Stomach (tissue), 9 donors: ENCODE data around the gene FCRLA. TPM values are rescaled to one million over a fixed set of nuclear protein-coding genes. Genes with fewer than 3 reads are reported as not detected.

Source experiments
- DNase-seq, 2 donors: peaks; one replicate each; pipeline versions ENCODE4 v3.0.0 to v3.0.0-alpha.2; 2013 to 2019
- H3K27ac ChIP-seq, 5 donors: fragments of 200-600 bp in 4 of 5; sonication (generic) in 4 of 5; one replicate each; pipeline ENCODE4 v1.5.1; 2013 to 2019; ENCODE audit warnings: mild to moderate bottlenecking in 1 of 5, moderate library complexity in 1 of 5
- H3K27me3 ChIP-seq, 3 donors: fragments of 200-600 bp; sonication (generic); one replicate each; pipeline ENCODE4 v1.5.1; 2017 to 2019; ENCODE audit warnings: mixed run types in 1 of 3
- H3K36me3 ChIP-seq, 4 donors: fragments of 200-600 bp; sonication (generic); 1 replicate in 3 of 4; 2 replicates in 1 of 4; pipeline ENCODE4 v1.5.1; 2016 to 2019
- H3K4me1 ChIP-seq, 4 donors: fragments of 200-600 bp; sonication (generic); one replicate each; pipeline ENCODE4 v1.5.1; 2016 to 2019
- H3K4me3 ChIP-seq, 4 donors: fragments of 200-600 bp; sonication (generic) in 3 of 4; one replicate each; pipeline ENCODE4 v1.5.1; 2016 to 2019; ENCODE audit warnings: mild to moderate bottlenecking in 1 of 4
- H3K9me3 ChIP-seq, 4 donors: fragments of 200-600 bp; sonication (generic); one replicate each; pipeline ENCODE4 v1.5.1; 2016 to 2019
- EP300 ChIP-seq: sonication (generic); formaldehyde crosslinking; IDR thresholded peaks from one replicate; pipeline ENCODE4 v1.6.1; 2017; ENCODE audit warnings: antibody characterized with exemption
- POLR2A ChIP-seq, 4 donors: fragments of 450-650 bp; IDR thresholded peaks; one replicate each; pipeline ENCODE4 v1.6.1; 2016; ENCODE audit warnings: antibody characterized with exemption in 4 of 4, control low read depth in 2 of 4, mild to moderate bottlenecking in 1 of 4, moderate library complexity in 1 of 4
- POLR2AphosphoS5 ChIP-seq, 3 donors: sonication (generic); formaldehyde crosslinking; IDR thresholded peaks; one replicate each; pipeline ENCODE4 v1.6.1; 2016; ENCODE audit warnings: antibody characterized with exemption in 3 of 3
- WGBS, 5 donors: extraction: QIAGEN DNeasy Blood & Tissue Kit in 3 of 5; methylation state at CpG; one replicate each; pipeline versions ENCODE4 v1.1.5 to v1.1.7; 2013 to 2018; 5-methylcytosine and 5-hydroxymethylcytosine counted together
- intact Hi-C: fragments of 100-400 bp; cut with DNase I; formaldehyde crosslinking; loops from one replicate; pipeline ENCODE4 v1.15.1; 2023; ENCODE audit warnings: low total_unique reads
- polyA plus RNA-seq, 3 donors: library from polyadenylated mRNA; stranded (reverse); fragments of 200-250 nt; gene quantifications; one replicate each; pipeline ENCODE4 v1.2.3, GENCODE V29; 2013
- total RNA-seq, 5 donors: library from RNA; depleted of rRNA; stranded (reverse); fragments of >200 nt; gene quantifications; one replicate each; pipeline versions ENCODE4 v1.1.0 to v1.2.3, GENCODE V29; 2014 to 2016
- TF ChIP-seq, protein P1 (sequence below), 7 experiments: fragments of 450-650 bp in 4 of 7; fragments of 200-600 bp in 3 of 7; sonication (generic) in 3 of 7; IDR thresholded peaks; one replicate each; pipeline ENCODE4 v1.5.1; 2016 to 2019; ENCODE audit warnings: antibody characterized with exemption in 7 of 7, control low read depth in 2 of 7, mild to moderate bottlenecking in 1 of 7
- donor health status: healthy with polysubstance abuse.
- donor health status: Bipolar disorder and iron deficiency.
- donor health status: healthy.

FCRLA gene
- total and polyA plus RNA-seq, 8 donors, result 1.8 to 3.4 (median 2.6) TPM; not detected in 5

DNA sequence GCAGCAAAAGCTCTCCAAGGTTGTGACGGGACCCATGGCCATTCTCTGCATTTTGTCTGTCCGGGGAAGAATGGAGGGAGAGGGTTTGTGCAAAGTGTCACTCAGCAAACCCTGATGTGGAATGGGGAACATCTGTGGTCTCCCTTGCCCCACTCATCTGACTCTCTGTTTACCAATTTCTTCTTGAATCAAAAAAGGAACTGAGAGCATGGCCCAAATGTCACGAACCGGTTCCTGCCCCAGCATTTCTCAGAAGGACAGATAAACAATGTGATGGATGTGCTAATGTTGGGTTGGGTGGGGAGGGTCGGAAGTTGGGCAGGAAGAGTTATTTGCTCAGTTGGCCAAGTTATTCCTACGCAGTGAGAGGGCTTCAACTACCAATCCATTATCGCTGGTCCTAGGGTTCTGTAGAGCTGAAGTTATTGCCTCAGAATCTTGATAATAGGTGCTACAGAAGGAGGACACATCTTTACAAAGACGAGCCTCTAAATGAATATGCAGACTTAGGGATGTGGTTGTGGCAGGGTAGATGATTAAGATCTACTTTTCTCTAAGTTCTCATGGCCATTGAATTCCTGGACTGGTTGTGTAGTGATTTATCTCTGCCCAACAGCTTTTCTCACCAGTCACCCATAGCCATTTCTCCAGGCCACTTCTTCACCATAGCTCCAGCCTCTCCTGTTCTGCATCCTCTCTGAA lies 33.0 kb downstream of the FCRLA start:
- Histone ChIP-seq H3K4me1 (peaks cover 0 to 19% (median 3%) of the 10 kb centered on the region in 4 donors), H3K9me3 (no peaks in the 10 kb centered on the region), H3K27me3 (peaks cover 0 to 31% (median 0%) of the 10 kb centered on the region in 3 donors), H3K36me3 (no peaks in the 10 kb centered on the region), H3K27ac (peak overlapping the region in 3 of 5 donors; percentile 36 to 64 (median 63)), H3K4me3 (no peak overlapping the region)
- DNase-seq, result no peak
- intact Hi-C loops, result loop anchor here (10.0 kb wide), 2 partner anchors 95 to 255 kb away; no protein-coding TSS in a partner anchor
- no peak for TF ChIP-seq POLR2A (IDR thresholded peaks at IDR 0.05)
- TF ChIP-seq EP300, result no peak
- TF ChIP-seq, protein P1, sequence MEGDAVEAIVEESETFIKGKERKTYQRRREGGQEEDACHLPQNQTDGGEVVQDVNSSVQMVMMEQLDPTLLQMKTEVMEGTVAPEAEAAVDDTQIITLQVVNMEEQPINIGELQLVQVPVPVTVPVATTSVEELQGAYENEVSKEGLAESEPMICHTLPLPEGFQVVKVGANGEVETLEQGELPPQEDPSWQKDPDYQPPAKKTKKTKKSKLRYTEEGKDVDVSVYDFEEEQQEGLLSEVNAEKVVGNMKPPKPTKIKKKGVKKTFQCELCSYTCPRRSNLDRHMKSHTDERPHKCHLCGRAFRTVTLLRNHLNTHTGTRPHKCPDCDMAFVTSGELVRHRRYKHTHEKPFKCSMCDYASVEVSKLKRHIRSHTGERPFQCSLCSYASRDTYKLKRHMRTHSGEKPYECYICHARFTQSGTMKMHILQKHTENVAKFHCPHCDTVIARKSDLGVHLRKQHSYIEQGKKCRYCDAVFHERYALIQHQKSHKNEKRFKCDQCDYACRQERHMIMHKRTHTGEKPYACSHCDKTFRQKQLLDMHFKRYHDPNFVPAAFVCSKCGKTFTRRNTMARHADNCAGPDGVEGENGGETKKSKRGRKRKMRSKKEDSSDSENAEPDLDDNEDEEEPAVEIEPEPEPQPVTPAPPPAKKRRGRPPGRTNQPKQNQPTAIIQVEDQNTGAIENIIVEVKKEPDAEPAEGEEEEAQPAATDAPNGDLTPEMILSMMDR (IDR thresholded peaks at IDR 0.05), result no peak
- TF ChIP-seq POLR2AphosphoS5 (IDR thresholded peaks at IDR 0.05), result no peak
- WGBS, 5 donors, result 43 to 57% (median 52%) methylated on average over 8 of the region's 8 CpGs

DNA sequence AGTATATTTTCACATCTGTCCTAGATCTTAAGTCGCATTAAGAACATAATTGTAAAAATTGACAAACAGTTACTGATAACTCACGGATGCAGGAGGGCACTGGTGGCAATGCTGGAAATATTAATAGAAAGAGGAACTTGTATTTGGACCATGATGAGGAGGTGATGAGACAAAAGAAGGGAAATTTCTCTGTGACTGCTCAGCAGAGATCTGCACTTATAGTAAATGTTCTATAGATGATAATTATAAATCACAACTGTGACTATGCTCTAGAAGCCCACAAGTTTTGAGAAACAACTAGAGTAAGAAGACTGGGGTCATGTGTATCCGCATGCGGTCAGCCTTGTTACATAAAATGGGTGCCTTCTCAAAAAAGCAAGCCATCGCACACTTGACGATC lies 33.9 kb downstream of the FCRLA start:
- no peak for TF ChIP-seq EP300
- TF ChIP-seq, protein P1 (IDR thresholded peaks at IDR 0.05), result no peak
- no peak for TF ChIP-seq POLR2A (IDR thresholded peaks at IDR 0.05)
- TF ChIP-seq POLR2AphosphoS5 (IDR thresholded peaks at IDR 0.05), result no peak
- DNase-seq, result no peak
- Histone ChIP-seq H3K27me3 (peaks cover 0 to 27% (median 0%) of the 10 kb centered on the region in 3 donors), H3K9me3 (no peaks in the 10 kb centered on the region), H3K4me3 (no peak overlapping the region), H3K4me1 (peaks cover 0 to 19% (median 3%) of the 10 kb centered on the region in 4 donors), H3K27ac (peak overlapping the region in 1 of 5 donors; percentile 21), H3K36me3 (no peaks in the 10 kb centered on the region)
- 73 to 85% (median 81%) methylated on average over 6 of the region's 6 CpGs for WGBS, 5 donors
- intact Hi-C loops, result loop anchor here (10.0 kb wide), 2 partner anchors 96 to 256 kb away; no protein-coding TSS in a partner anchor

DNA sequence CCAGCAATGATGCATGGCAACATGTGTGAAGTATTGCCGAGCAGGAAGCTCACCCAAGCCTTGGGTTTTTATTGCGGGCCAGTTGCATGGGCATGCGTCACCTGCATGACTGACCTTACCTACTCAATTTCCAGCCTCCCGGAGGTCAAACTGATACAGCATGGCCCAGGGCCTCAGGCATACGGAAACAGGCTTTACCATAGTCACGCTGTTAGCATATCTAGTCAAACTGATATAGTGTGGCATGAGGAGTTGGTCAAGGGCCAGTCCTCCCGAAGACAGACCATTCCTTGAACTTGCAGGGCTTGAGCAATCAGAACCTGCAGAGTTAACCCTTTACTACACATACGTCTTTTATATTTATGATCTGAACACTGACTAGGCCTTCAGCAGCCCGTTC lies 36.2 kb downstream of the FCRLA start:
- Histone ChIP-seq H3K9me3 (no peaks in the 10 kb centered on the region), H3K36me3 (no peaks in the 10 kb centered on the region), H3K27ac (peak overlapping the region in 1 of 5 donors; percentile 54), H3K27me3 (peaks cover 0 to 13% (median 0%) of the 10 kb centered on the region in 3 donors), H3K4me1 (peaks cover 0 to 19% (median 3%) of the 10 kb centered on the region in 4 donors), H3K4me3 (no peak overlapping the region)
- peak; percentile 44 to 61 for DNase-seq
- WGBS, 5 donors, result 40 to 66% (median 59%) methylated on average over 9 of the region's 9 CpGs
- intact Hi-C loops, result loop anchor here (10.0 kb wide), 2 partner anchors 98 to 258 kb away; no protein-coding TSS in a partner anchor
- no peak for TF ChIP-seq POLR2A (IDR thresholded peaks at IDR 0.05)
- TF ChIP-seq POLR2AphosphoS5 (IDR thresholded peaks at IDR 0.05), result peak in 2 of 3 donors; percentile 38 to 71

DNA sequence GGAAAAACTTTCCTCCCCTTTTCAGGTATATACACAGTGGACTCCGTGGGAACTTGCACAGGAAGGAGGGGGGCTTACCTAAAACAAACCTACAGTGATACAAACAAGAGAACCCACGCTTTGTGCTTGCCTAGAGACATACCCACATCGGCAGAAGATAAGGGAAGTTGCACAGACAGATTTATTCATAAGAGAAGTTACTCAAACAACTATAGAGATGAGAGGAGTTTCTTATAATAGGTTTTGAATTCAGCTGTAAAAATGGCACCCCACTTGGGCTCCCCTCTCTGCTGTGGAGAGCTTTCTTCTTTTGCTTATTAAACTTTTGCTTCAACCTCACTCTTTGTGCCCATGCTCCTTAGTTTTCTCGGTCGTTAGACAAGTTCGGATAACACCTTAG lies 40.8 kb downstream of the FCRLA start:
- no peak overlapping the region for H3K27ac ChIP-seq
- H3K4me3 ChIP-seq, result no peak overlapping the region
- H3K9me3 ChIP-seq, result no peaks in the 10 kb centered on the region
- no peaks in the 10 kb centered on the region for H3K27me3 ChIP-seq
- peaks cover 10 to 17% (median 17%) of the 10 kb centered on the region in 4 donors for H3K36me3 ChIP-seq
- 19 to 42% (median 29%) methylated on average over 6 of the region's 6 CpGs for WGBS, 5 donors
- no peak for DNase-seq
- H3K4me1 ChIP-seq, result peaks cover 9 to 33% (median 20%) of the 10 kb centered on the region in 4 donors
- TF ChIP-seq EP300 (no peak), POLR2AphosphoS5 (IDR thresholded peaks at IDR 0.05) (no peak), POLR2A (IDR thresholded peaks at IDR 0.05) (no peak)
- TF ChIP-seq, protein P1 (IDR thresholded peaks at IDR 0.05), result no peak
- intact Hi-C loops, result loop anchor here (10.0 kb wide), 2 partner anchors 103 to 263 kb away; no protein-coding TSS in a partner anchor
